ENCODE measurements around the gene CNTN4. TPM values are rescaled to one million over a fixed set of nuclear protein-coding genes. Genes with fewer than 3 reads are reported as not detected.

CNTN4 gene
- total RNA-seq, 1 donor from 2014 or later = 0.52 TPM

DNA sequence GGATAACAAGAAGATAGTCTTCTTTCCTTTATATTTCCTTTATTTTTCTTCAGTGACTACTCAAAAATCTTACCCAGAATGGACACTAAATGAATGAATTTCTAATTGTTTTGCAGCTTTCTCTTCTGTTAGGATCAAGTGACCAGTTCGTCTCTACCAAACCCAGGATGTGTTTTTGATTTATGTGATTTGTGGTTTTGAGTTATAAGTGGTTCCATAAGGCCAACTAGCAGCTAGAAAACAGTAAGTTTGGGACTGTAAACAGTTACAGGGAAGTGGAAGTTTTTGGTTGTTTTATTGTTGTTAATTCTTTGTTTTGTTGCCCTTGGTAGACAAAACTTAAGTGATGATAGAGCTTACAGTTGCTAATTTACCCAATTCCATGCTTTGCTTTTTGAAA lies 555.0 kb downstream of the CNTN4 start:
- TF ChIP-seq, protein P1, sequence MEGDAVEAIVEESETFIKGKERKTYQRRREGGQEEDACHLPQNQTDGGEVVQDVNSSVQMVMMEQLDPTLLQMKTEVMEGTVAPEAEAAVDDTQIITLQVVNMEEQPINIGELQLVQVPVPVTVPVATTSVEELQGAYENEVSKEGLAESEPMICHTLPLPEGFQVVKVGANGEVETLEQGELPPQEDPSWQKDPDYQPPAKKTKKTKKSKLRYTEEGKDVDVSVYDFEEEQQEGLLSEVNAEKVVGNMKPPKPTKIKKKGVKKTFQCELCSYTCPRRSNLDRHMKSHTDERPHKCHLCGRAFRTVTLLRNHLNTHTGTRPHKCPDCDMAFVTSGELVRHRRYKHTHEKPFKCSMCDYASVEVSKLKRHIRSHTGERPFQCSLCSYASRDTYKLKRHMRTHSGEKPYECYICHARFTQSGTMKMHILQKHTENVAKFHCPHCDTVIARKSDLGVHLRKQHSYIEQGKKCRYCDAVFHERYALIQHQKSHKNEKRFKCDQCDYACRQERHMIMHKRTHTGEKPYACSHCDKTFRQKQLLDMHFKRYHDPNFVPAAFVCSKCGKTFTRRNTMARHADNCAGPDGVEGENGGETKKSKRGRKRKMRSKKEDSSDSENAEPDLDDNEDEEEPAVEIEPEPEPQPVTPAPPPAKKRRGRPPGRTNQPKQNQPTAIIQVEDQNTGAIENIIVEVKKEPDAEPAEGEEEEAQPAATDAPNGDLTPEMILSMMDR (IDR thresholded peaks at IDR 0.05) = no peak
- Mint-ChIP-seq H3K4me3 (ENCODE audit: unreplicated experiment) (no peak overlapping the region), H3K36me3 (ENCODE audit: low read depth) (no peaks in the 10 kb centered on the region), H3K27ac (ENCODE audit: unreplicated experiment) (no peak overlapping the region), H3K4me1 (ENCODE audit: low read depth) (peaks cover 17% of the 10 kb centered on the region), H3K27me3 (ENCODE audit: low read depth) (no peaks in the 10 kb centered on the region), H3K9me3 (ENCODE audit: low read depth) (peaks cover 22% of the 10 kb centered on the region)
- DNase-seq (ENCODE audit: low spot score) = no peak

DNA sequence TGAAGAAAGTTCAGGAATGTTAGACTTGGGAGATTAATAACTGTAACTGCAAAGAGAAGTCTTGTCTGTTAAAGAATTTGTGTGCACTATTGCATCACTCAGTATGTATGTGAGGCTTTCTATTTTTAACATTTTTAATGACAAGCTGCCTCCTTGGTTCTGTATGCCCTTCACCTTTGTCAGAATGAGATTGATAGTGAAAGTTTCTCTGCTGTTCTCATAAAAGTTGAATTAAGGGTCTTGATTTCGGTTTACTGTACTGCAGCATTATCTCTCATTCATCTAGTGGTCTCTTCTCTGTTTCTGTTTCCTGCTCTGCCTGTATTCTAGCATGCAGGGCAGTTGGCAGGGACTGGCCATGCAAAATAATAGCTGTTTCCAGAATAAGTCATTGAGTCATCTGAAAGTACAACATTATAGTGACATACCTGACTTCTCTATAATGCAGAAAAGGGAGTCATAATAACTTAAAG lies 556.6 kb downstream of the CNTN4 start:
- TF ChIP-seq, protein P1 (IDR thresholded peaks at IDR 0.05) = no peak
- Mint-ChIP-seq H3K36me3 (ENCODE audit: low read depth) (no peaks in the 10 kb centered on the region), H3K27ac (ENCODE audit: unreplicated experiment) (no peak overlapping the region), H3K9me3 (ENCODE audit: low read depth) (peaks cover 14% of the 10 kb centered on the region), H3K4me3 (ENCODE audit: unreplicated experiment) (no peak overlapping the region), H3K4me1 (ENCODE audit: low read depth) (peaks cover 17% of the 10 kb centered on the region), H3K27me3 (ENCODE audit: low read depth) (no peaks in the 10 kb centered on the region)
- no peak for DNase-seq (ENCODE audit: low spot score)

DNA sequence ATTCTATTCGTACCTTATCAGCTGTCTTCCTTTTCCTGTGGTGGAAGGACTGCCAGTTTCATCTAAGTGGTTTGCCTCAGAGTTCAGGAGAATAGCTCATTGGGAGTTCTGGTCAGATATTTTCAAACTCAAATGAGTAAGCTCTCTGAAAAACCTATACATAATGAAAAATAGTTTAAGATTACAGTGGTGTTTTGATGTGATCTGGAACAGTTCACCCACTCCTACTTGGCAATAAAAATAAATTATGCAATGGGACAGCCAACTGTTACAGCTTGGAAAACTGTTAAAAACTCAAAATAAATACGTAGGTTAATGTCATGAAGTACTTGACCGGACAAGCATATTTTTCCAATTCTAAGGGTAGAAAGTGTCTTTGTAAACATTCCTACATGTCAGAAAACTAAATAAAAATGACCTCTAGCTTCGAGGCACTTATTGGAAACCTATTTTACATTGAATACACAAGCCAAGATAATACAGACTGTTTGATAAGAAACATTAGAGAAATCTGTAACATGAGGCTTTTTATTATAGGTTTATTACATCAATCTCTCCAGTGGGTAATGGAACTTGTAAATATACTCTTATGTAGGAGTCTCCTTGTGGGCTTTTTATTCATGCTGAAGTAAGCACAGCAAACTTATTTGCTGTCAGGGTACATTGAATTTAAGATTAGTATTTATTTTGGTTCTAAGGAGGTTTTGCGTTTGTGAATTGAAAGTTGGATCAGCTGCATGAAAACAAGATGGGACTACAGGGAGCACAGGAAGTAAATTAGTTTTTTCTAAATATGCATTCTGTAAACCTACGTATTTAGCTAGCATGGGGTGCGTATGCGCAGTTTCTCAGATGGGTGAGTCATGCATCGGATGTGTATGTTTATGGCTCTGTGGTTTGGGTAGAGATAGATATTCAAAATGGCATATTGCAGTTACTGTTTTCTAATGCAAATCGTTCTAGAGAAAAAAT lies 558.4 kb downstream of the CNTN4 start:
- DNase-seq (ENCODE audit: low spot score) = no peak
- H3K36me3 Mint-ChIP-seq (ENCODE audit: low read depth) = no peaks in the 10 kb centered on the region
- no peaks in the 10 kb centered on the region for H3K27me3 Mint-ChIP-seq (ENCODE audit: low read depth)
- peaks cover 17% of the 10 kb centered on the region for H3K4me1 Mint-ChIP-seq (ENCODE audit: low read depth)
- TF ChIP-seq, protein P1 (IDR thresholded peaks at IDR 0.05) = no peak
- H3K4me3 Mint-ChIP-seq (ENCODE audit: unreplicated experiment) = no peak overlapping the region
- peaks cover 9% of the 10 kb centered on the region for H3K9me3 Mint-ChIP-seq (ENCODE audit: low read depth)
- H3K27ac Mint-ChIP-seq (ENCODE audit: unreplicated experiment) = no peak overlapping the region

DNA sequence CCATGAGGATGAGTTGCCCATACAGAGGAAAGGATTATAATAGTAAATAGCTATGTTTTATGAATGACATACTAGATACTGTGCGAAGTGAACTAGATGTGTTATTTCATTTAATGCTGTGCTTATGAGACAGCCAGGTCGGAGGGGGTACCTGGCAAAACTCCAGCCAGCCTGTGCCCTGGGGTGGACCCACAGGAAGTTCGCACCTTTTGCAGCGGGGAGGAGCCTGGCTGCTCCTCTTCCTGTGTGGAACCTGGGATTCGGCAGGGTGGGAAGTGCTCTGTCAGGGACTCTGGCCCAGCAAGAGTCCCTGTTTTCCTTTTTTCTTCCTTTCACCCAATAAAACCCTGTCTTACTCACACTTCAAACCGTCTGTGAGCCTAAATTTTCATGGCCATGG lies 559.3 kb downstream of the CNTN4 start:
- Mint-ChIP-seq H3K36me3 (ENCODE audit: low read depth) (no peaks in the 10 kb centered on the region), H3K27me3 (ENCODE audit: low read depth) (no peaks in the 10 kb centered on the region), H3K27ac (ENCODE audit: unreplicated experiment) (no peak overlapping the region), H3K4me3 (ENCODE audit: unreplicated experiment) (no peak overlapping the region), H3K4me1 (ENCODE audit: low read depth) (peaks cover 17% of the 10 kb centered on the region), H3K9me3 (ENCODE audit: low read depth) (peaks cover 2% of the 10 kb centered on the region)
- TF ChIP-seq, protein P1 (IDR thresholded peaks at IDR 0.05) = no peak
- no peak for DNase-seq (ENCODE audit: low spot score)

GRCh38 chr3:2659896-2660295 lies 561.2 kb downstream of the CNTN4 start:
- TF ChIP-seq, protein P1 (IDR thresholded peaks at IDR 0.05) = no peak

More at GRCh38 chr3:2659896-2660295, 561.2 kb downstream of the CNTN4 start:
- no peaks in the 10 kb centered on the region for H3K9me3 Mint-ChIP-seq (ENCODE audit: low read depth)
- H3K36me3 Mint-ChIP-seq (ENCODE audit: low read depth) = no peaks in the 10 kb centered on the region
- no peak for DNase-seq (ENCODE audit: low spot score)
- H3K27ac Mint-ChIP-seq (ENCODE audit: unreplicated experiment) = no peak overlapping the region
- peaks cover 11% of the 10 kb centered on the region for H3K4me1 Mint-ChIP-seq (ENCODE audit: low read depth)
- no peak overlapping the region for H3K4me3 Mint-ChIP-seq (ENCODE audit: unreplicated experiment)
- H3K27me3 Mint-ChIP-seq (ENCODE audit: low read depth) = no peaks in the 10 kb centered on the region

Measured in chondrocyte (in vitro differentiated cells).